Measurements from ENCODE around the gene PIK3C2B. TPM values are rescaled to one million over a fixed set of nuclear protein-coding genes. Genes with fewer than 3 reads are reported as not detected.
A peak's percentile ranks its signal among the peaks of the same experiment; 100 is the strongest.

Gene PIK3C2B
- total and polyA plus RNA-seq, 2 of the 8 experiments (the other 6 are each of a cell fraction or from before 2014, with no cell fraction given) = 20.4 to 36.7 TPM

DNA sequence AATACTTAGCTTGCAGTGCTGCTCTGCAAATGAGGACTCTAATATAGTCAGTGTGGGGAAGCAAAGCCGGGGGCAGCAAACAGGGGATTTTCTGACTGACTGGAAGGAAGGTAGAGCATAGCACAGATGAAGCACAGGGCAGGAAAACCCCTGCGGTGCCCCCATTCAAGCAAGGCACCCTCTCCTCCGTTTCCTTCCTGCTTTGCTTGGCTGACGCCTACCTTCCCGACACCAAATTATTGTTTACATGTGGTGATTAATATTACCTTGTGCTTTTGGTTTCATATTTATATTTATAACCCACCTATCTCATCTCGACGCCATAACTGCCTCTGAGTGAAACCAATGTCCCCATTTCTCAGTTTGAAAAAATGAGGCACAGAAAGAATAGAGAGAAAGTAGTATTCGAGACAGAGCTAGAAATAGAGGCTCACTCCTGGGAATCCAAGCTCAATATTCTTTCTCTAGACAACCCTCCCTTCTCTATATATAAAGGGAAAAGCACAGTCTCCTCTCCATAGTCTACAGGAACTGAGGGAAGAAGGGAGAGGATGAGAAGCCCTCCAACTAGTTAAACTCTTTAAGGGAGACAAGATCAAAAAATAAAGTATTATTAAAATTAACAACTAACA lies 41.3 kb downstream of the PIK3C2B start:
- DNase-seq (ENCODE audit: low read depth in 1 of 2, low spot score in 2 of 2) (no peak), FAIRE-seq (no peak)
- Histone ChIP-seq H4K91ac (replicated peaks; ENCODE audit: insufficient read length, low read length) (no peak overlapping the region), H4K5ac (ENCODE audit: insufficient read length, low read depth, low read length) (no peak overlapping the region), H4K8ac (ENCODE audit: extremely low read depth, insufficient read depth, low read length) (no peak overlapping the region), H3K18ac (ENCODE audit: extremely low read depth, low read length) (no peak overlapping the region; the same call in 1 of the 2 replicates), H3K23me2 (ENCODE audit: low read depth, low read length) (no peaks in the 10 kb centered on the region; the same call in 1 of the 2 replicates), H3K79me1 (ENCODE audit: low read depth, low read length) (no peaks in the 10 kb centered on the region), H3K79me2 (ENCODE audit: control insufficient read depth in 1 of 2, insufficient read depth in 2 of 2, low read length in 2 of 2) (no peaks in the 10 kb centered on the region), H3K23ac (ENCODE audit: insufficient read length) (no peak overlapping the region), H3K4me1 (replicated peaks in 1 of 4; ENCODE audit: control insufficient read depth in 3 of 4, insufficient read depth in 4 of 4, low read length in 3 of 4) (peaks cover 12 to 40% (median 23%) of the 10 kb centered on the region in 4 experiments), H2BK5ac (ENCODE audit: low read depth, low read length) (0 out of 2 replicates have a peak overlapping the region, but pooled peaks have one; percentile 73), H3K4me3 (ENCODE audit: extremely low read depth in 1 of 4, insufficient read depth in 2 of 4, low read depth in 3 of 4, low read length in 4 of 4) (no peak overlapping the region), H3K9ac (replicated peaks in 1 of 4; ENCODE audit: extremely low read depth in 1 of 4, low read depth in 3 of 4, low read length in 3 of 4) (no peak overlapping the region), H3K4me2 (ENCODE audit: insufficient read depth in 1 of 2, low read depth in 2 of 2, low read length in 2 of 2) (no peak overlapping the region), H3K27me3 (replicated peaks in 1 of 4; ENCODE audit: control insufficient read depth in 3 of 4, extremely low read depth in 1 of 4, insufficient read depth in 3 of 4, low read length in 3 of 4) (no peaks in the 10 kb centered on the region), H3K56ac (replicated peaks; ENCODE audit: insufficient read length, low read depth, low read length) (no peak overlapping the region), H3K9me3 (ENCODE audit: insufficient read depth in 2 of 2, low read depth in 1 of 2, low read length in 1 of 2) (no peaks in the 10 kb centered on the region; a peak in 1 of 4 replicates), H3K27ac (ENCODE audit: low read depth, low read length) (no peak overlapping the region), H2BK120ac (replicated peaks; ENCODE audit: low read depth, low read length) (no peak overlapping the region), H2BK15ac (ENCODE audit: low read length) (no peak overlapping the region), H4K20me1 (replicated peaks in 1 of 2; ENCODE audit: control insufficient read depth in 1 of 2, insufficient read depth in 2 of 2, low read length in 2 of 2) (no peaks in the 10 kb centered on the region), H2AFZ (ENCODE audit: low read length) (no peak overlapping the region), H3K36me3 (ENCODE audit: control insufficient read depth in 2 of 4, insufficient read depth in 4 of 4, low read length in 3 of 4) (peaks cover 0 to 2% (median 0%) of the 10 kb centered on the region in 4 experiments; a peak in 4 of 8 replicates), H2AK5ac (ENCODE audit: low read depth, low read length) (0 out of 2 replicates have a peak overlapping the region, but pooled peaks have one; percentile 14), H3K14ac (ENCODE audit: insufficient read length) (no peak overlapping the region), H2BK20ac (ENCODE audit: low read length) (no peak overlapping the region), H3K4ac (replicated peaks; ENCODE audit: insufficient read length, low read depth, low read length) (no peak overlapping the region), H2BK12ac (ENCODE audit: low read depth, low read length) (no peak overlapping the region)
- ChIA-PET POLR2A (ENCODE audit: partially characterized antibody) (interaction anchor here (0.6 to 7.0 kb wide), 2 partner anchors 41 to 1730 kb away, joined by 3 to 42 read pairs; partner anchors contain the start of gene PIK3C2B), CTCF (ENCODE audit: partially characterized antibody) (interaction anchor here (0.7 to 47.3 kb wide), 7 partner anchors 11 to 354 kb away, joined by 3 to 2124 read pairs (median 6); partner anchors contain the start of genes MDM4 and PIK3C2B)
- no peak for TF ChIP-seq BCL11A (IDR thresholded peaks at IDR 0.05; ENCODE audit: low read depth in 2 of 2, low read length in 2 of 2)
- no peak for TF ChIP-seq BACH1 (IDR thresholded peaks at IDR 0.05; ENCODE audit: low read length)
- TF ChIP-seq RBBP5 (IDR thresholded peaks at IDR 0.05; ENCODE audit: borderline replicate concordance, low read depth, low read length) = no peak
- TF ChIP-seq SP4 (IDR thresholded peaks at IDR 0.05; ENCODE audit: low read length) = no peak
- 0 out of 2 replicates have a peak, but pooled peaks have one; percentile 38 for TF ChIP-seq KDM1A (IDR thresholded peaks at IDR 0.05; ENCODE audit: borderline replicate concordance, low read length)
- TF ChIP-seq NANOG (IDR thresholded peaks at IDR 0.05; ENCODE audit: insufficient read depth, low read depth, low read length, poor library complexity, severe bottlenecking) = no peak
- 57% methylated on average over 8 of the region's 8 CpGs; no CpG with 5 or more reads in 1 of the 2 experiments for WGBS, 2 experiments (ENCODE audit: extremely low coverage in 1 of 2, insufficient coverage in 1 of 2, insufficient read length in 1 of 2, insufficient replicate concordance in 2 of 2, low coverage in 1 of 2, low lambda C conversion rate in 2 of 2, missing lambda C conversion rate in 1 of 2)
